Gastrocnemius medialis (tissue), 4 donors: ENCODE measurements around the gene C14orf132.

Experiments used
- POLR2A ChIP-seq, 2 donors: fragments of 450-650 bp; IDR thresholded peaks; one replicate each; pipeline ENCODE4 v1.6.1; 2017; ENCODE audit warnings: antibody characterized with exemption in 2 of 2, mild to moderate bottlenecking in 2 of 2, moderate library complexity in 2 of 2
- TF ChIP-seq, protein P1 (sequence below), 5 experiments: fragments of 450-650 bp in 3 of 5; fragments of 200-600 bp in 2 of 5; sonication (generic) in 2 of 5; IDR thresholded peaks in 4 of 5; conservative IDR thresholded peaks in 1 of 5; 1 replicate in 4 of 5; 2 replicates in 1 of 5; pipeline ENCODE4 v1.5.1; 2016 to 2019; ENCODE audit warnings: antibody characterized with exemption in 5 of 5, mild to moderate bottlenecking in 3 of 5, moderate library complexity in 3 of 5

DNA sequence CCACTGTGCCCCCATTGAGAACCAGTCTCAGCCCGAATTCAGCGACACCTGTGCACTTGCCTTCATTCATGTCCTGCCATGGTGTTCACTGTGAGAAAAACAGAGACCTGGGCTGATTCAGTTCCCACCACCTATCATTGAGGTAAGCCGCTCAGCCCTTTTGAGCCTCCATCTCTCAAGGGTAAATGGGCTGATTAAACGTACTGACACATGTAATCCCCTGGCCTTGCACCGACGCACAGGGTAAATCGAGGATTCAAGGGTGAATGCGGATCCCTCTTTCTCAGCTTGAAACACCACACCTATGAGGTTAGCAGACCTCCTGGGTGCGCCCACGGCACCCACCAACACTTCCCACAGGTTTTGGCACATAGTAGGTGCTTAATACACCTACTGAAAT lies 69.7 kb downstream of the C14orf132 start:
- TF ChIP-seq, protein P1, sequence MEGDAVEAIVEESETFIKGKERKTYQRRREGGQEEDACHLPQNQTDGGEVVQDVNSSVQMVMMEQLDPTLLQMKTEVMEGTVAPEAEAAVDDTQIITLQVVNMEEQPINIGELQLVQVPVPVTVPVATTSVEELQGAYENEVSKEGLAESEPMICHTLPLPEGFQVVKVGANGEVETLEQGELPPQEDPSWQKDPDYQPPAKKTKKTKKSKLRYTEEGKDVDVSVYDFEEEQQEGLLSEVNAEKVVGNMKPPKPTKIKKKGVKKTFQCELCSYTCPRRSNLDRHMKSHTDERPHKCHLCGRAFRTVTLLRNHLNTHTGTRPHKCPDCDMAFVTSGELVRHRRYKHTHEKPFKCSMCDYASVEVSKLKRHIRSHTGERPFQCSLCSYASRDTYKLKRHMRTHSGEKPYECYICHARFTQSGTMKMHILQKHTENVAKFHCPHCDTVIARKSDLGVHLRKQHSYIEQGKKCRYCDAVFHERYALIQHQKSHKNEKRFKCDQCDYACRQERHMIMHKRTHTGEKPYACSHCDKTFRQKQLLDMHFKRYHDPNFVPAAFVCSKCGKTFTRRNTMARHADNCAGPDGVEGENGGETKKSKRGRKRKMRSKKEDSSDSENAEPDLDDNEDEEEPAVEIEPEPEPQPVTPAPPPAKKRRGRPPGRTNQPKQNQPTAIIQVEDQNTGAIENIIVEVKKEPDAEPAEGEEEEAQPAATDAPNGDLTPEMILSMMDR (IDR thresholded peaks at IDR 0.05 in 4 of 5, conservative IDR thresholded peaks at IDR 0.05 in 1 of 5): no peak
- no peak for TF ChIP-seq POLR2A (IDR thresholded peaks at IDR 0.05)
